ENCODE measurements around the gene RFTN1. TPM values are rescaled to one million over a fixed set of nuclear protein-coding genes. Genes with fewer than 3 reads are reported as not detected.

The RFTN1 gene
- polyA plus RNA-seq, 2 of the 4 experiments (the other 2 are of a cell fraction): 1.8 to 3.7 TPM

DNA sequence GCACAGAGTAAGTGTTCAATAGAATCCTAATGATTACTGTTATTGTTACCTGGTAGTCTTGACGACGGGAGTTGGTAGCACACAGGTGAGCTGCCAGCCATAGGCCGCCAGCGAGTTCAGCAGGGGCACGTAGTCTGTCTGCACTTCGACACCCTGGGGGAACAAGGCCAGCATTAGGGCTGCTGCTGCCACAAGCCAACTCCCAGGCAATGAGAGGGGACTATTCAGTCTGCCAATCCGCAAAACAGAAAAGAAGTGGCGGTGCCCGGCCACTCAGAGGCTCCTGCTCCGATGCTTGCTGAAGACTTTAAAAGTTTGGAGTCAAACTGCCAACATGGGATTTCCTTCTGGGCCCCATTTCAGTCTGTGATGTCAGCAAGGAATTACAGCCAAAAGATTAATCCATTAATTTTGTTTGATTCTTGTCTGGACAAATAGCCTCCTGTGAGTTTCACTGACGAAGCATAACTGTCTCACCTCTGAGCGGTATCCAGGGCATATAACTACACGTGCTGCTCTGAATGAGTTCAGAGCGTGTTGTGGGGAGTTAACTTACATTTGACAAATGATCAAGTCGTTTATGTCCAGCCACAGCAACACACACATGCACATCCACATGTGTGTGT, 186.7 kb downstream of the RFTN1 start:
- CTCF ChIA-PET: interaction anchor here (0.9 kb wide), 1 partner anchor 59 kb away, joined by 3 read pairs; no protein-coding TSS in a partner anchor

More for the DNA sequence above, 186.7 kb downstream of the RFTN1 start:
- H3K4me2 ChIP-seq: no peak overlapping the region
- TF ChIP-seq, protein P1, sequence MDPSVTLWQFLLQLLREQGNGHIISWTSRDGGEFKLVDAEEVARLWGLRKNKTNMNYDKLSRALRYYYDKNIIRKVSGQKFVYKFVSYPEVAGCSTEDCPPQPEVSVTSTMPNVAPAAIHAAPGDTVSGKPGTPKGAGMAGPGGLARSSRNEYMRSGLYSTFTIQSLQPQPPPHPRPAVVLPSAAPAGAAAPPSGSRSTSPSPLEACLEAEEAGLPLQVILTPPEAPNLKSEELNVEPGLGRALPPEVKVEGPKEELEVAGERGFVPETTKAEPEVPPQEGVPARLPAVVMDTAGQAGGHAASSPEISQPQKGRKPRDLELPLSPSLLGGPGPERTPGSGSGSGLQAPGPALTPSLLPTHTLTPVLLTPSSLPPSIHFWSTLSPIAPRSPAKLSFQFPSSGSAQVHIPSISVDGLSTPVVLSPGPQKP (IDR thresholded peaks at IDR 0.05; ENCODE audit: low read depth, low read length): no peak
- TF ChIP-seq RNF2 (IDR thresholded peaks at IDR 0.05; ENCODE audit: borderline replicate concordance, low read depth) (no peak), JUNB (IDR thresholded peaks at IDR 0.05) (no peak), ZNF302 (CRISPR knock-in tag; IDR thresholded peaks at IDR 0.05) (no peak), RFX5 (IDR thresholded peaks at IDR 0.05) (no peak), NR3C1 (IDR thresholded peaks at IDR 0.05) (no peak), FOSL2 (IDR thresholded peaks at IDR 0.05) (no peak), FOSL2 (CRISPR knock-in tag; IDR thresholded peaks at IDR 0.05) (no peak), TFCP2L1 (CRISPR knock-in tag; IDR thresholded peaks at IDR 0.05) (no peak), NFE2L2 (conservative IDR thresholded peaks at IDR 0.05; ENCODE audit: low read length) (no peak), CBX2 (IDR thresholded peaks at IDR 0.05; ENCODE audit: borderline replicate concordance, low read depth) (no peak), TP53 (CRISPR knock-in tag; IDR thresholded peaks at IDR 0.05) (no peak), EHMT2 (IDR thresholded peaks at IDR 0.05; ENCODE audit: low read depth) (no peak)
- TF ChIP-seq, protein P2, sequence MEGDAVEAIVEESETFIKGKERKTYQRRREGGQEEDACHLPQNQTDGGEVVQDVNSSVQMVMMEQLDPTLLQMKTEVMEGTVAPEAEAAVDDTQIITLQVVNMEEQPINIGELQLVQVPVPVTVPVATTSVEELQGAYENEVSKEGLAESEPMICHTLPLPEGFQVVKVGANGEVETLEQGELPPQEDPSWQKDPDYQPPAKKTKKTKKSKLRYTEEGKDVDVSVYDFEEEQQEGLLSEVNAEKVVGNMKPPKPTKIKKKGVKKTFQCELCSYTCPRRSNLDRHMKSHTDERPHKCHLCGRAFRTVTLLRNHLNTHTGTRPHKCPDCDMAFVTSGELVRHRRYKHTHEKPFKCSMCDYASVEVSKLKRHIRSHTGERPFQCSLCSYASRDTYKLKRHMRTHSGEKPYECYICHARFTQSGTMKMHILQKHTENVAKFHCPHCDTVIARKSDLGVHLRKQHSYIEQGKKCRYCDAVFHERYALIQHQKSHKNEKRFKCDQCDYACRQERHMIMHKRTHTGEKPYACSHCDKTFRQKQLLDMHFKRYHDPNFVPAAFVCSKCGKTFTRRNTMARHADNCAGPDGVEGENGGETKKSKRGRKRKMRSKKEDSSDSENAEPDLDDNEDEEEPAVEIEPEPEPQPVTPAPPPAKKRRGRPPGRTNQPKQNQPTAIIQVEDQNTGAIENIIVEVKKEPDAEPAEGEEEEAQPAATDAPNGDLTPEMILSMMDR (IDR thresholded peaks at IDR 0.05): no peak
- TF ChIP-seq, protein P3, sequence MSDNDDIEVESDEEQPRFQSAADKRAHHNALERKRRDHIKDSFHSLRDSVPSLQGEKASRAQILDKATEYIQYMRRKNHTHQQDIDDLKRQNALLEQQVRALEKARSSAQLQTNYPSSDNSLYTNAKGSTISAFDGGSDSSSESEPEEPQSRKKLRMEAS (IDR thresholded peaks at IDR 0.05): no peak
- TF ChIP-seq, protein P4, sequence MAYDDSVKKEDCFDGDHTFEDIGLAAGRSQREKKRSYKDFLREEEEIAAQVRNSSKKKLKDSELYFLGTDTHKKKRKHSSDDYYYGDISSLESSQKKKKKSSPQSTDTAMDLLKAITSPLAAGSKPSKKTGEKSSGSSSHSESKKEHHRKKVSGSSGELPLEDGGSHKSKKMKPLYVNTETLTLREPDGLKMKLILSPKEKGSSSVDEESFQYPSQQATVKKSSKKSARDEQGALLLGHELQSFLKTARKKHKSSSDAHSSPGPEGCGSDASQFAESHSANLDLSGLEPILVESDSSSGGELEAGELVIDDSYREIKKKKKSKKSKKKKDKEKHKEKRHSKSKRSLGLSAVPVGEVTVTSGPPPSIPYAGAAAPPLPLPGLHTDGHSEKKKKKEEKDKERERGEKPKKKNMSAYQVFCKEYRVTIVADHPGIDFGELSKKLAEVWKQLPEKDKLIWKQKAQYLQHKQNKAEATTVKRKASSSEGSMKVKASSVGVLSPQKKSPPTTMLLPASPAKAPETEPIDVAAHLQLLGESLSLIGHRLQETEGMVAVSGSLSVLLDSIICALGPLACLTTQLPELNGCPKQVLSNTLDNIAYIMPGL (CRISPR knock-in tag; IDR thresholded peaks at IDR 0.05; ENCODE audit: borderline replicate concordance): no peak
- TF ChIP-seq, protein P5, sequence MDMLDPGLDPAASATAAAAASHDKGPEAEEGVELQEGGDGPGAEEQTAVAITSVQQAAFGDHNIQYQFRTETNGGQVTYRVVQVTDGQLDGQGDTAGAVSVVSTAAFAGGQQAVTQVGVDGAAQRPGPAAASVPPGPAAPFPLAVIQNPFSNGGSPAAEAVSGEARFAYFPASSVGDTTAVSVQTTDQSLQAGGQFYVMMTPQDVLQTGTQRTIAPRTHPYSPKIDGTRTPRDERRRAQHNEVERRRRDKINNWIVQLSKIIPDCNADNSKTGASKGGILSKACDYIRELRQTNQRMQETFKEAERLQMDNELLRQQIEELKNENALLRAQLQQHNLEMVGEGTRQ (IDR thresholded peaks at IDR 0.05): no peak
- TF ChIP-seq, protein P6, sequence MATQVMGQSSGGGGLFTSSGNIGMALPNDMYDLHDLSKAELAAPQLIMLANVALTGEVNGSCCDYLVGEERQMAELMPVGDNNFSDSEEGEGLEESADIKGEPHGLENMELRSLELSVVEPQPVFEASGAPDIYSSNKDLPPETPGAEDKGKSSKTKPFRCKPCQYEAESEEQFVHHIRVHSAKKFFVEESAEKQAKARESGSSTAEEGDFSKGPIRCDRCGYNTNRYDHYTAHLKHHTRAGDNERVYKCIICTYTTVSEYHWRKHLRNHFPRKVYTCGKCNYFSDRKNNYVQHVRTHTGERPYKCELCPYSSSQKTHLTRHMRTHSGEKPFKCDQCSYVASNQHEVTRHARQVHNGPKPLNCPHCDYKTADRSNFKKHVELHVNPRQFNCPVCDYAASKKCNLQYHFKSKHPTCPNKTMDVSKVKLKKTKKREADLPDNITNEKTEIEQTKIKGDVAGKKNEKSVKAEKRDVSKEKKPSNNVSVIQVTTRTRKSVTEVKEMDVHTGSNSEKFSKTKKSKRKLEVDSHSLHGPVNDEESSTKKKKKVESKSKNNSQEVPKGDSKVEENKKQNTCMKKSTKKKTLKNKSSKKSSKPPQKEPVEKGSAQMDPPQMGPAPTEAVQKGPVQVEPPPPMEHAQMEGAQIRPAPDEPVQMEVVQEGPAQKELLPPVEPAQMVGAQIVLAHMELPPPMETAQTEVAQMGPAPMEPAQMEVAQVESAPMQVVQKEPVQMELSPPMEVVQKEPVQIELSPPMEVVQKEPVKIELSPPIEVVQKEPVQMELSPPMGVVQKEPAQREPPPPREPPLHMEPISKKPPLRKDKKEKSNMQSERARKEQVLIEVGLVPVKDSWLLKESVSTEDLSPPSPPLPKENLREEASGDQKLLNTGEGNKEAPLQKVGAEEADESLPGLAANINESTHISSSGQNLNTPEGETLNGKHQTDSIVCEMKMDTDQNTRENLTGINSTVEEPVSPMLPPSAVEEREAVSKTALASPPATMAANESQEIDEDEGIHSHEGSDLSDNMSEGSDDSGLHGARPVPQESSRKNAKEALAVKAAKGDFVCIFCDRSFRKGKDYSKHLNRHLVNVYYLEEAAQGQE (IDR thresholded peaks at IDR 0.05): no peak
- no peak for FAIRE-seq
- POLR2A ChIA-PET: no interaction called here
- no peaks in the 10 kb centered on the region for H3K4me1 ChIP-seq
- 93% methylated on average over 15 of the region's 15 CpGs for WGBS (ENCODE audit: missing lambda C conversion rate)
- ATAC-seq: no peak
- H3K4me3 ChIP-seq: no peak overlapping the region
- DNase-seq (ENCODE audit: low read depth in 1 of 2, low spot score in 1 of 2): no peak
- H3K9me3 ChIP-seq: peaks cover 11% of the 10 kb centered on the region
- H3K27ac ChIP-seq: no peak overlapping the region
